IMR-90 (cell line): ENCODE measurements around the gene ZSCAN12. TPM values are rescaled to one million over a fixed set of nuclear protein-coding genes. Genes with fewer than 3 reads are reported as not detected.

Experiments
- ATAC-seq: fragments of 200-7000 bp; cut with Tn5 transposase; 2 replicates; pipeline ENCODE4 v1.9.1; 2020; ENCODE audit warnings: low read depth, mild to moderate bottlenecking, moderate library complexity
- BruUV-seq: library from RNA; stranded (reverse); fragments of 400-500 nt; replicated peaks from 2 replicates; lab custom pipeline; 2021; lab: Mats Ljungman, UMichigan
- CTCF ChIA-PET: fragments of 300-600 bp; formaldehyde crosslinking; extraction: SDS; loops from one replicate; lab custom pipeline; 2021; ENCODE audit warnings: antibody characterized with exemption; lab: Yijun Ruan, JAX
- POLR2A ChIA-PET: fragments of 300-600 bp; sonication (Branson Sonifier 250); formaldehyde crosslinking; loops from one replicate; lab custom pipeline; 2022; ENCODE audit warnings: antibody characterized with exemption; ENCODE audit not compliant: unreplicated experiment; lab: Charles Lee
- DNase-seq: peaks from one replicate; pipeline ENCODE4 v3.0.0; 2013
- H2AFZ ChIP-seq: replicated peaks from 2 replicates; pipeline ENCODE3; 2013; ENCODE audit warnings: low read length, mild to moderate bottlenecking; ENCODE audit not compliant: poor library complexity
- H2AK5ac ChIP-seq: 2 replicates; pipeline ENCODE4 v1.6.1; 2013; ENCODE audit warnings: low read depth, low read length, inconsistent platforms
- H2AK9ac ChIP-seq: replicated peaks from 2 replicates; pipeline ENCODE3; 2013; ENCODE audit warnings: mild to moderate bottlenecking, low read depth, low read length, moderate library complexity; ENCODE audit not compliant: poor library complexity
- H2BK120ac ChIP-seq: 2 replicates; pipeline ENCODE4 v1.6.1; 2013; ENCODE audit warnings: low read depth, low read length, inconsistent platforms
- H2BK15ac ChIP-seq: 3 replicates; pipeline ENCODE4 v1.6.1; 2013; ENCODE audit warnings: low read depth, low read length, inconsistent platforms
- H2BK20ac ChIP-seq: 2 replicates; pipeline ENCODE4 v1.6.1; 2013; ENCODE audit warnings: low read depth, mild to moderate bottlenecking, inconsistent platforms, low read length, moderate library complexity
- H2BK5ac ChIP-seq: 2 replicates; pipeline ENCODE4 v1.6.1; 2013; ENCODE audit warnings: mild to moderate bottlenecking, low read depth, low read length, inconsistent platforms; ENCODE audit not compliant: poor library complexity, severe bottlenecking
- H3K14ac ChIP-seq: replicated peaks from 2 replicates; pipeline ENCODE4 v1.6.1; 2013; ENCODE audit warnings: low read depth, low read length, inconsistent platforms
- H3K18ac ChIP-seq: 2 replicates; pipeline ENCODE4 v1.6.1; 2013; ENCODE audit warnings: low read depth, low read length, control low read depth
- H3K23ac ChIP-seq: 2 replicates; pipeline ENCODE4 v1.6.1; 2013; ENCODE audit warnings: low read depth, low read length, inconsistent platforms
- H3K27ac ChIP-seq: 2 replicates; pipeline ENCODE4 v1.5.1; 2013; ENCODE audit warnings: mild to moderate bottlenecking, control low read depth, low read length; ENCODE audit not compliant: insufficient read depth
- H3K27me3 ChIP-seq: 2 replicates; pipeline ENCODE4 v1.6.1; 2013; ENCODE audit warnings: low read length; ENCODE audit not compliant: control insufficient read depth, insufficient read depth
- H3K36me3 ChIP-seq: 2 replicates; pipeline ENCODE4 v1.6.1; 2013; ENCODE audit warnings: low read length, mixed read lengths; ENCODE audit not compliant: control insufficient read depth, insufficient read depth
- H3K4ac ChIP-seq: 2 replicates; pipeline ENCODE4 v1.6.1; 2013; ENCODE audit warnings: low read depth, low read length, inconsistent platforms
- H3K4me1 ChIP-seq: 2 replicates; pipeline ENCODE4 v1.6.1; 2013; ENCODE audit warnings: low read length, mixed read lengths; ENCODE audit not compliant: control insufficient read depth, insufficient read depth
- H3K4me2 ChIP-seq: 2 replicates; pipeline ENCODE4 v1.6.1; 2013; ENCODE audit warnings: low read depth, mild to moderate bottlenecking, control low read depth, low read length, moderate library complexity
- H3K4me3 ChIP-seq: 2 replicates; pipeline ENCODE4 v1.5.1; 2013; ENCODE audit warnings: low read depth, mild to moderate bottlenecking, control low read depth, low read length, moderate library complexity; ENCODE audit not compliant: insufficient read depth
- H3K56ac ChIP-seq: 2 replicates; pipeline ENCODE4 v1.6.1; 2013; ENCODE audit warnings: low read length, inconsistent platforms; ENCODE audit not compliant: insufficient read depth; ENCODE audit errors: extremely low read depth
- H3K79me1 ChIP-seq, 2 experiments: 2 replicates each; pipeline ENCODE4 v1.6.1; 2013; ENCODE audit warnings: low read length in 2 of 2, inconsistent platforms in 1 of 2, low read depth in 1 of 2
- H3K9ac ChIP-seq: 2 replicates; pipeline ENCODE4 v1.6.1; 2013; ENCODE audit warnings: low read depth, low read length, control low read depth
- H3K9me1 ChIP-seq: 2 replicates; pipeline ENCODE4 v1.6.1; 2013; ENCODE audit warnings: low read length, inconsistent platforms; ENCODE audit not compliant: insufficient read depth
- H3K9me3 ChIP-seq: 2 replicates; pipeline ENCODE4 v1.6.1; 2013; ENCODE audit warnings: low read length; ENCODE audit not compliant: control insufficient read depth, insufficient read depth
- H4K20me1 ChIP-seq: 2 replicates; pipeline ENCODE4 v1.6.1; 2013; ENCODE audit warnings: low read length, inconsistent platforms; ENCODE audit not compliant: insufficient read depth
- H4K5ac ChIP-seq: 2 replicates; pipeline ENCODE4 v1.6.1; 2013; ENCODE audit warnings: mild to moderate bottlenecking, low read depth, low read length, control low read depth
- H4K8ac ChIP-seq, 2 experiments: 2 replicates each; pipeline ENCODE4 v1.6.1; 2013; ENCODE audit warnings: low read depth in 2 of 2, low read length in 2 of 2, control low read depth in 1 of 2, inconsistent platforms in 1 of 2
- H4K91ac ChIP-seq: 2 replicates; pipeline ENCODE4 v1.6.1; 2013; ENCODE audit warnings: low read depth, low read length, inconsistent platforms; ENCODE audit not compliant: insufficient read depth
- BHLHE40 ChIP-seq: fragments of 150-350 bp; IDR thresholded peaks from 2 replicates; pipeline ENCODE4 v1.6.1; 2016; ENCODE audit warnings: mild to moderate bottlenecking, low read depth, low read length
- CEBPB ChIP-seq: IDR thresholded peaks from 2 replicates; pipeline ENCODE4 v1.6.1; 2012; ENCODE audit warnings: low read depth, low read length, improper control_type of control experiment
- CTCF ChIP-seq: conservative IDR thresholded peaks from 2 replicates; pipeline ENCODE4 v1.5.1; 2012; ENCODE audit warnings: mild to moderate bottlenecking, low read depth, low read length, improper control_type of control experiment
- ELK1 ChIP-seq: fragments of 150-350 bp; IDR thresholded peaks from 2 replicates; pipeline ENCODE4 v1.6.1; 2016; ENCODE audit warnings: low read depth, mild to moderate bottlenecking, low read length, moderate library complexity, borderline replicate concordance
- FOS ChIP-seq: fragments of 150-350 bp; IDR thresholded peaks from 2 replicates; pipeline ENCODE4 v1.6.1; 2016; ENCODE audit warnings: low read depth, low read length
- MAFK ChIP-seq: IDR thresholded peaks from 2 replicates; pipeline ENCODE4 v1.6.1; 2012; ENCODE audit warnings: low read depth, low read length, improper control_type of control experiment
- MAZ ChIP-seq: IDR thresholded peaks from 2 replicates; pipeline ENCODE4 v1.6.1; 2012; ENCODE audit warnings: low read depth, mild to moderate bottlenecking, low read length, improper control_type of control experiment, moderate library complexity, borderline replicate concordance
- MXI1 ChIP-seq: IDR thresholded peaks from 2 replicates; pipeline ENCODE4 v1.6.1; 2012; ENCODE audit warnings: low read depth, mild to moderate bottlenecking, low read length, moderate library complexity, borderline replicate concordance
- NFE2L2 ChIP-seq: fragments of 150-350 bp; IDR thresholded peaks from 2 replicates; pipeline ENCODE4 v1.6.1; 2016; ENCODE audit warnings: low read depth, mild to moderate bottlenecking, low read length
- RAD21 ChIP-seq: IDR thresholded peaks from 2 replicates; pipeline ENCODE4 v1.6.1; 2012; ENCODE audit warnings: low read length, improper control_type of control experiment
- RCOR1 ChIP-seq: IDR thresholded peaks from 2 replicates; pipeline ENCODE4 v1.6.1; 2012; ENCODE audit warnings: mild to moderate bottlenecking, low read length, improper control_type of control experiment; ENCODE audit not compliant: insufficient replicate concordance
- RFX5 ChIP-seq: IDR thresholded peaks from 2 replicates; pipeline ENCODE4 v1.8.0; 2012; ENCODE audit warnings: low read depth, mild to moderate bottlenecking, low read length, moderate library complexity
- USF2 ChIP-seq: fragments of 150-350 bp; IDR thresholded peaks from 2 replicates; pipeline ENCODE4 v1.6.1; 2017; ENCODE audit warnings: mild to moderate bottlenecking, antibody characterized with exemption, low read length, low read depth
- WGBS, 2 experiments: methylation state at CpG; one replicate each; pipeline versions ENCODE4 v1.1.5 to v1.1.7; 2013; ENCODE audit warnings: missing lambda C conversion rate in 2 of 2; ENCODE audit not compliant: insufficient read length in 1 of 2; ENCODE audit errors: extremely low coverage in 2 of 2; 5-methylcytosine and 5-hydroxymethylcytosine counted together
- dilution Hi-C: fragments of 300-500 bp; cut with HindIII; formaldehyde crosslinking; loops from one replicate; pipeline ENCODE4 v1.14.3; 2018; ENCODE audit warnings: low sequenced_read_pairs; ENCODE audit not compliant: unreplicated experiment
- in situ Hi-C: fragments of 300-500 bp; cut with MboI; formaldehyde crosslinking; loops from 3 replicates; pipeline ENCODE4 v1.14.3; 2019; ENCODE audit warnings: low sequenced_read_pairs, inconsistent platforms, mixed read lengths
- intact Hi-C: fragments of 100-400 bp; cut with micrococcal nuclease; formaldehyde crosslinking; loops from 2 replicates; pipeline ENCODE4 v1.10.0; 2022
- polyA plus RNA-seq, 3 experiments: library from polyadenylated mRNA; depleted of rRNA; stranded (reverse); fragments of >200 nt; gene quantifications; 2 replicates each; pipeline ENCODE4 v1.2.3, GENCODE V29; 2012; ENCODE audit warnings: low replicate concordance in 1 of 3
- total RNA-seq: library from RNA; depleted of rRNA; stranded (reverse); fragments of >200 nt; gene quantifications from 2 replicates; pipeline ENCODE4 v1.2.3, GENCODE V29; 2012

Gene ZSCAN12
- total and polyA plus RNA-seq, 2 of the 4 experiments (the other 2 are of a cell fraction), result 2.0 to 6.5 TPM

GRCh38 chr6:28356666-28357020 lies 42.9 kb downstream of the ZSCAN12 start:
- Histone ChIP-seq H3K27ac (peak overlapping the region; percentile 71), H3K23ac (peak overlapping the region; percentile 57; the same call in 1 of the 2 replicates), H3K9me1 (peaks cover 10% of the 10 kb centered on the region; the same call in 1 of the 2 replicates), H3K4me1 (peaks cover 13% of the 10 kb centered on the region), H2BK15ac (peak overlapping the region; percentile 55; the same call in 1 of the 3 replicates), H3K18ac (no peak overlapping the region), H3K27me3 (no peaks in the 10 kb centered on the region), H4K91ac (peak overlapping the region; percentile 76), H3K4me3 (no peak overlapping the region), H3K14ac (peak overlapping the region; percentile 89; the same call in 1 of the 2 replicates), H2AK5ac (peak overlapping the region; percentile 93), H3K9ac (peak overlapping the region; percentile 36; the same call in 1 of the 2 replicates), H3K4me2 (no peak overlapping the region; the same call in 1 of the 2 replicates), H2AFZ (peak overlapping the region; percentile 89), H2BK20ac (peak overlapping the region; percentile 59), H3K56ac (0 out of 2 replicates have a peak overlapping the region, but pooled peaks have one; percentile 73), H3K36me3 (peaks cover 4% of the 10 kb centered on the region; the same call in 1 of the 2 replicates), H4K8ac (peak overlapping the region; percentile 53 to 94), H4K20me1 (no peaks in the 10 kb centered on the region), H2AK9ac (peak overlapping the region; percentile 89), H3K4ac (peak overlapping the region; percentile 90), H2BK5ac (peak overlapping the region; percentile 89), H2BK120ac (peak overlapping the region; percentile 58), H3K9me3 (no peaks in the 10 kb centered on the region), H3K79me1 (peaks cover 20 to 43% of the 10 kb centered on the region in 2 experiments), H4K5ac (peak overlapping the region; percentile 56)
- ChIA-PET POLR2A (interaction anchor here (1.4 kb wide), 1 partner anchor 21 kb away, joined by 5 read pairs; no protein-coding TSS in a partner anchor), CTCF (interaction anchor here (0.6 to 2.4 kb wide), 12 partner anchors 15 to 220 kb away, joined by 3 to 15 read pairs (median 4); partner anchors contain the start of genes ZKSCAN4, ZKSCAN8 and ZSCAN26)
- TF ChIP-seq MAFK (no peak), FOS (no peak), MAZ (no peak), USF2 (no peak), ELK1 (no peak), BHLHE40 (no peak), RCOR1 (no peak), RAD21 (no peak), CEBPB (no peak), CTCF (no peak), RFX5 (no peak), NFE2L2 (no peak), MXI1 (no peak)
- WGBS, 2 experiments, result 83% methylated on average over 1 of the region's 7 CpGs; no CpG with 5 or more reads in 1 of the 2 experiments
- ATAC-seq (no peak), DNase-seq (no peak)
- dilution Hi-C loops, result no loop called here
- in situ Hi-C loops, result loop anchor here (5.0 kb wide), 1 partner anchor 224 kb away; no protein-coding TSS in a partner anchor
- no TSS peak for BruUV-seq
- intact Hi-C loops, result loop anchor here (1.0 to 5.0 kb wide), 5 partner anchors 76 to 454 kb away; partner anchors contain the start of genes PGBD1, ZKSCAN4 and ZSCAN9
